Stimulated activated CD8-positive, alpha-beta memory T cell treated with anti-CD3 and anti-CD28 coated beads, Interleukin-2, amount 100 ng/mL, for 1 hour (primary cell): ENCODE measurements around the gene STIL.
"Not testable (repeated sequence)": the region's sequence is repeated elsewhere in the genome, so short reads cannot be mapped to it uniquely, and the experiment has no call there.

Experiments
- DNase-seq, 2 donors: peaks; one replicate each; pipeline ENCODE4 v3.0.0-alpha.2; 2020; ENCODE audit warnings: low read depth in 2 of 2

STIL gene

GRCh38 chr1:47219590-47220220 is 94.2 kb downstream of the STIL start:
- DNase-seq, result no peak

- no peak for DNase-seq
Observed at GRCh38 chr1:47219001-47219400, 94.9 kb downstream of the STIL start.

GRCh38 chr1:47216278-47217059 is 97.5 kb downstream of the STIL start:
- no peak for DNase-seq

GRCh38 chr1:47215713-47216112 is 98.2 kb downstream of the STIL start:
- DNase-seq, result no peak

- no peak for DNase-seq
Observed at GRCh38 chr1:47214549-47214948, 99.4 kb downstream of the STIL start.

GRCh38 chr1:47213230-47213963 is 100.5 kb downstream of the STIL start:
- DNase-seq, result no peak

GRCh38 chr1:47212636-47213229 is 101.2 kb downstream of the STIL start:
- DNase-seq, result no peak

GRCh38 chr1:47211796-47212269 is 102.1 kb downstream of the STIL start:
- DNase-seq, result no peak

- no peak for DNase-seq
Observed at GRCh38 chr1:47210666-47211065, 103.3 kb downstream of the STIL start.

GRCh38 chr1:47209725-47210325 is 104.1 kb downstream of the STIL start:
- no peak for DNase-seq

GRCh38 chr1:47209091-47209490 is 104.9 kb downstream of the STIL start:
- DNase-seq, result no peak

- no peak for DNase-seq
Observed at GRCh38 chr1:47208374-47208850, 105.5 kb downstream of the STIL start.

- no peak for DNase-seq
Observed at GRCh38 chr1:47207803-47208373, 106.1 kb downstream of the STIL start.

GRCh38 chr1:47205918-47206317 is 108.0 kb downstream of the STIL start:
- DNase-seq, result no peak

- DNase-seq, result not testable (repeated sequence)
Observed at GRCh38 chr1:47203504-47203903, 110.4 kb downstream of the STIL start.

GRCh38 chr1:47201179-47201578 is 112.8 kb downstream of the STIL start:
- DNase-seq, result no peak
